Osteoblast (primary cell): Measurements from ENCODE around the gene RGS14. TPM values are rescaled to one million over a fixed set of nuclear protein-coding genes. Genes with fewer than 3 reads are reported as not detected.

Experiments
- DNase-seq: peaks from one replicate; pipeline ENCODE4 v3.0.0; 2011; ENCODE audit warnings: low spot score, mixed read lengths; ENCODE audit not compliant: insufficient read length; ENCODE audit errors: missing footprints
- H2AFZ ChIP-seq: 2 replicates; pipeline ENCODE4 v1.6.0; 2011; ENCODE audit warnings: mild to moderate bottlenecking, low read length
- H3K27ac ChIP-seq: 2 replicates; pipeline ENCODE4 v1.5.1; 2011; ENCODE audit warnings: mild to moderate bottlenecking, low read depth, low read length, moderate library complexity
- H3K27me3 ChIP-seq: 2 replicates; pipeline ENCODE4 v1.6.0; 2012; ENCODE audit warnings: mild to moderate bottlenecking, control low read depth, inconsistent platforms, low read length, moderate library complexity; ENCODE audit not compliant: insufficient read depth
- H3K36me3 ChIP-seq: 2 replicates; pipeline ENCODE4 v1.5.1; 2011; ENCODE audit warnings: mild to moderate bottlenecking, low read length, control low read depth, moderate library complexity; ENCODE audit not compliant: insufficient read depth
- H3K4me1 ChIP-seq: 2 replicates; pipeline ENCODE4 v1.5.1; 2011; ENCODE audit warnings: mild to moderate bottlenecking, low read length, control low read depth, moderate library complexity; ENCODE audit not compliant: insufficient read depth
- H3K4me2 ChIP-seq: 2 replicates; pipeline ENCODE4 v1.6.0; 2011; ENCODE audit warnings: mild to moderate bottlenecking, low read length; ENCODE audit not compliant: insufficient read depth
- H3K4me3 ChIP-seq: fragments of 200-600 bp; sonication (generic); 3 replicates; pipeline ENCODE4 v1.5.1; 2012; ENCODE audit warnings: mild to moderate bottlenecking, low read length, inconsistent platforms; ENCODE audit not compliant: insufficient read depth
- H3K79me2 ChIP-seq: 2 replicates; pipeline ENCODE4 v1.6.0; 2012; ENCODE audit warnings: mild to moderate bottlenecking, low read length, control low read depth, inconsistent platforms; ENCODE audit not compliant: insufficient read depth
- H3K9me3 ChIP-seq: 2 replicates; pipeline ENCODE4 v1.5.1; 2011; ENCODE audit warnings: low read depth, low read length, control low read depth
- H4K20me1 ChIP-seq: 2 replicates; pipeline ENCODE4 v1.6.0; 2012; ENCODE audit warnings: mild to moderate bottlenecking, low read length, control low read depth; ENCODE audit not compliant: insufficient read depth
- CTCF ChIP-seq: IDR thresholded peaks from 2 replicates; pipeline ENCODE4 v1.5.1; 2011; ENCODE audit warnings: mild to moderate bottlenecking, low read depth, low read length, moderate library complexity; ENCODE audit errors: extremely low read depth
- total RNA-seq: library from RNA; depleted of rRNA; stranded (reverse); fragments of >200 nt; gene quantifications from 2 replicates; pipeline ENCODE4 v1.2.3, GENCODE V29; 2012

The RGS14 gene
- total RNA-seq, 1 donor: 9.4 TPM

- Histone ChIP-seq H3K4me1 (peaks cover 29% of the 10 kb centered on the region), H3K36me3 (peaks cover 30% of the 10 kb centered on the region), H2AFZ (no peak overlapping the region), H3K27ac (no peak overlapping the region), H3K4me3 (peak overlapping the region; percentile 80), H3K79me2 (peaks cover 33% of the 10 kb centered on the region), H4K20me1 (peaks cover 26% of the 10 kb centered on the region), H3K4me2 (peak overlapping the region; percentile 95), H3K27me3 (no peaks in the 10 kb centered on the region), H3K9me3 (no peaks in the 10 kb centered on the region)
- peak; percentile 77 for DNase-seq
- no peak for TF ChIP-seq CTCF
These were observed 47.4 kb upstream of the RGS14 start for GRCh38 chr5:177310332-177310731.

GRCh38 chr5:177310757-177311391, 46.9 kb upstream of the RGS14 start:
- Histone ChIP-seq H3K4me1 (peaks cover 29% of the 10 kb centered on the region), H3K79me2 (peaks cover 28% of the 10 kb centered on the region), H3K27ac (no peak overlapping the region), H3K9me3 (no peaks in the 10 kb centered on the region), H4K20me1 (peaks cover 21% of the 10 kb centered on the region), H2AFZ (no peak overlapping the region), H3K4me2 (peak overlapping the region; percentile 95), H3K4me3 (peak overlapping the region; percentile 80), H3K27me3 (no peaks in the 10 kb centered on the region), H3K36me3 (peaks cover 25% of the 10 kb centered on the region)
- TF ChIP-seq CTCF: no peak
- DNase-seq: peak; percentile 83

GRCh38 chr5:177311392-177311722, 46.4 kb upstream of the RGS14 start:
- peak; percentile 90 for DNase-seq
- H3K9me3 ChIP-seq: no peaks in the 10 kb centered on the region
- TF ChIP-seq CTCF: no peak
- peak overlapping the region; percentile 95 for H3K4me2 ChIP-seq
- H3K27me3 ChIP-seq: no peaks in the 10 kb centered on the region
- H3K36me3 ChIP-seq: peaks cover 20% of the 10 kb centered on the region
- H3K4me1 ChIP-seq: peaks cover 29% of the 10 kb centered on the region
- H4K20me1 ChIP-seq: peaks cover 19% of the 10 kb centered on the region
- no peak overlapping the region for H3K27ac ChIP-seq
- H2AFZ ChIP-seq: no peak overlapping the region
- peak overlapping the region; percentile 80 for H3K4me3 ChIP-seq
- peaks cover 25% of the 10 kb centered on the region for H3K79me2 ChIP-seq

GRCh38 chr5:177311723-177312648, 45.7 kb upstream of the RGS14 start, which contains the start of gene MXD3:
Gene MXD3, minus strand, starts transcription at chr5:177311898. Its CDS starts 68 bp downstream, at chr5:177311830.
- Histone ChIP-seq H4K20me1 (peaks cover 20% of the 10 kb centered on the region), H3K27ac (peak within 1 kb of the TSS; percentile 69), H3K4me1 (peaks cover 29% of the 10 kb centered on the region), H3K36me3 (peaks cover 15% of the 10 kb centered on the region), H3K4me3 (peak within 1 kb of the TSS; percentile 80), H3K4me2 (peak within 1 kb of the TSS; percentile 95), H2AFZ (peak within 1 kb of the TSS; percentile 62), H3K9me3 (no peaks in the 10 kb centered on the region), H3K27me3 (no peaks in the 10 kb centered on the region), H3K79me2 (peaks cover 21% of the 10 kb centered on the region)
- no peak for TF ChIP-seq CTCF
- peak; percentile 100 for DNase-seq
